Astrocyte (in vitro differentiated cells and primary cell): ENCODE data around the gene LEMD2.

Source experiments
- CTCF ChIP-seq: IDR thresholded peaks from 2 replicates; pipeline ENCODE4 v1.5.1; 2011; ENCODE audit warnings: low read depth, mild to moderate bottlenecking, inconsistent platforms, low read length, moderate library complexity; ENCODE audit not compliant: insufficient read depth
- EZH2 ChIP-seq: IDR thresholded peaks from 2 replicates; pipeline ENCODE4 v1.6.1; 2012; ENCODE audit warnings: mild to moderate bottlenecking, low read length, inconsistent platforms; ENCODE audit not compliant: insufficient read depth

GRCh38 chr6:33769248-33769821, 19.6 kb downstream of the LEMD2 start:
- TF ChIP-seq CTCF, result no peak
- no peak for TF ChIP-seq EZH2
